Measurements from ENCODE around the gene SCO2. TPM values are rescaled to one million over a fixed set of nuclear protein-coding genes. Genes with fewer than 3 reads are reported as not detected.

The SCO2 gene
- total RNA-seq, 4 donors from 2014 or later, result 1.2 to 6.3 (median 4.5) TPM; not detected in 1

GRCh38 chr22:50570861-50571260 lies 45.5 kb upstream of the SCO2 start:
- Histone ChIP-seq H3K9me3 (no peaks in the 10 kb centered on the region), H3K27ac (no peak overlapping the region), H3K36me3 (peaks cover 0 to 31% (median 0%) of the 10 kb centered on the region in 3 donors), H3K4me1 (no peaks in the 10 kb centered on the region), H3K4me3 (no peak overlapping the region), H3K27me3 (no peaks in the 10 kb centered on the region)
- no peak for TF ChIP-seq POLR2A (IDR thresholded peaks at IDR 0.05)
- TF ChIP-seq CTCF (IDR thresholded peaks at IDR 0.05), result no peak
- no peak for DNase-seq

- TF ChIP-seq POLR2A (IDR thresholded peaks at IDR 0.05) (no peak), CTCF (IDR thresholded peaks at IDR 0.05) (no peak)
- H3K36me3 ChIP-seq, result peaks cover 0 to 31% (median 0%) of the 10 kb centered on the region in 3 donors
- no peaks in the 10 kb centered on the region for H3K4me1 ChIP-seq
- no peaks in the 10 kb centered on the region for H3K9me3 ChIP-seq
- no peak overlapping the region for H3K4me3 ChIP-seq
- DNase-seq, result peak in 1 of 3 donors; percentile 40
- no peak overlapping the region for H3K27ac ChIP-seq
- no peaks in the 10 kb centered on the region for H3K27me3 ChIP-seq
These were observed 44.6 kb upstream of the SCO2 start for GRCh38 chr22:50569896-50570535.

- peak in 2 of 3 donors; percentile 58 to 68 for DNase-seq
These were observed 43.7 kb upstream of the SCO2 start for GRCh38 chr22:50569041-50569459.

GRCh38 chr22:50568626-50569025 lies 43.2 kb upstream of the SCO2 start:
- Histone ChIP-seq H3K36me3 (peaks cover 0 to 31% (median 0%) of the 10 kb centered on the region in 3 donors), H3K4me1 (peaks cover 0 to 4% (median under 1%) of the 10 kb centered on the region in 4 donors), H3K4me3 (no peak overlapping the region), H3K9me3 (no peaks in the 10 kb centered on the region), H3K27me3 (no peaks in the 10 kb centered on the region), H3K27ac (no peak overlapping the region)
- DNase-seq, result peak in 1 of 3 donors; percentile 54
- TF ChIP-seq CTCF (IDR thresholded peaks at IDR 0.05) (no peak), POLR2A (IDR thresholded peaks at IDR 0.05) (no peak)

More at GRCh38 chr22:50569041-50569459, 43.7 kb upstream of the SCO2 start:
- H3K36me3 ChIP-seq, result peaks cover 0 to 31% (median 0%) of the 10 kb centered on the region in 3 donors
- H3K4me3 ChIP-seq, result no peak overlapping the region
- H3K27me3 ChIP-seq, result no peaks in the 10 kb centered on the region
- no peaks in the 10 kb centered on the region for H3K4me1 ChIP-seq
- H3K27ac ChIP-seq, result no peak overlapping the region
- no peaks in the 10 kb centered on the region for H3K9me3 ChIP-seq
- TF ChIP-seq CTCF (IDR thresholded peaks at IDR 0.05), result peak in 1 of 6 experiments; percentile 11
- TF ChIP-seq POLR2A (IDR thresholded peaks at IDR 0.05), result no peak

- no peak for DNase-seq
- Histone ChIP-seq H3K27ac (no peak overlapping the region), H3K9me3 (no peaks in the 10 kb centered on the region), H3K36me3 (peaks cover 0 to 31% (median 0%) of the 10 kb centered on the region in 3 donors), H3K4me3 (no peak overlapping the region), H3K4me1 (peaks cover 0 to 8% (median 6%) of the 10 kb centered on the region in 4 donors), H3K27me3 (no peaks in the 10 kb centered on the region)
- TF ChIP-seq POLR2A (IDR thresholded peaks at IDR 0.05), result no peak
- TF ChIP-seq CTCF (IDR thresholded peaks at IDR 0.05), result no peak
These were observed 42.4 kb upstream of the SCO2 start for GRCh38 chr22:50567721-50568252.

All from Peyer's patch (tissue), 4 donors.